K562 (cell line): Measurements from ENCODE around the gene DHRS12. TPM values are rescaled to one million over a fixed set of nuclear protein-coding genes. Genes with fewer than 3 reads are reported as not detected.

Experiments
- ATAC-seq: fragments of 200-7000 bp; cut with Tn5 transposase; 3 replicates; pipeline ENCODE4 v1.9.1; 2020; ENCODE audit warnings: moderate library complexity
- BruUV-seq: library from RNA; stranded (reverse); fragments of 400-500 nt; replicated peaks from 2 replicates; lab custom pipeline; 2021; lab: Mats Ljungman, UMichigan
- CTCF ChIA-PET: fragments of 300-600 bp; formaldehyde crosslinking; extraction: SDS; loops from one replicate; lab custom pipeline; 2021; ENCODE audit warnings: low intra/inter-chr PET ratio; lab: Yijun Ruan, JAX
- POLR2A ChIA-PET: fragments of 300-600, 350-650 bp; sonication (Branson Sonifier 250); formaldehyde crosslinking; extraction: SDS; loops from one replicate; lab custom pipeline; 2021; ENCODE audit warnings: antibody characterized with exemption, inconsistent platforms; lab: Yijun Ruan, JAX
- DNase-seq, 4 experiments: peaks; one replicate each; pipeline versions ENCODE4 v3.0.0 to v3.0.0-alpha.2; 2011 to 2018; ENCODE audit warnings: low spot score in 3 of 4, mixed read lengths in 3 of 4; ENCODE audit errors: extremely low read depth in 1 of 4
- FAIRE-seq: peaks from 2 replicates; lab custom pipeline; 2011; peaks lifted over from hg19 to GRCh38; lab: Jason Lieb, UNC
- H2AFZ ChIP-seq: 2 replicates; pipeline ENCODE4 v1.6.0; 2011; ENCODE audit warnings: low read depth, low read length, control low read depth, inconsistent platforms
- H3K27ac ChIP-seq: fragments of 200-600 bp; 3 replicates; pipeline ENCODE4 v1.8.0; 2011; ENCODE audit warnings: low read depth, mild to moderate bottlenecking, control low read depth, inconsistent platforms, low read length, moderate library complexity, mixed read lengths; ENCODE audit errors: extremely low read depth
- H3K27me3 ChIP-seq, 2 experiments: fragments of 300-600 bp in 1 of 2; 2 replicates in 1 of 2; 3 replicates in 1 of 2; pipeline versions ENCODE4 v1.6.0 to v1.8.0; 2011; ENCODE audit warnings: inconsistent platforms in 2 of 2, low read length in 2 of 2, mild to moderate bottlenecking in 1 of 2, mixed read lengths in 1 of 2, moderate library complexity in 1 of 2; ENCODE audit not compliant: control insufficient read depth in 2 of 2, insufficient read depth in 2 of 2
- H3K36me3 ChIP-seq: fragments of 300-600 bp; 3 replicates; pipeline ENCODE4 v1.8.0; 2011; ENCODE audit warnings: mild to moderate bottlenecking, low read length, inconsistent platforms; ENCODE audit not compliant: control insufficient read depth, insufficient read depth
- H3K4me1 ChIP-seq, 2 experiments: fragments of 200-600 bp in 1 of 2; replicated peaks in 1 of 2; 2 replicates in 1 of 2; 3 replicates in 1 of 2; pipeline versions ENCODE4 v1.5.1 to v1.8.0; 2011; ENCODE audit warnings: inconsistent platforms in 2 of 2, low read length in 2 of 2, mild to moderate bottlenecking in 1 of 2, mixed read lengths in 1 of 2, moderate library complexity in 1 of 2; ENCODE audit not compliant: control insufficient read depth in 2 of 2, insufficient read depth in 2 of 2
- H3K4me2 ChIP-seq: 2 replicates; pipeline ENCODE4 v1.6.1; 2011; ENCODE audit warnings: low read length, control low read depth, inconsistent platforms, mixed read lengths; ENCODE audit not compliant: insufficient read depth
- H3K4me3 ChIP-seq: fragments of 200-600 bp; sonication (generic), shearing (Covaris generic); 2 replicates; pipeline ENCODE4 v1.5.1; 2016; ENCODE audit warnings: control low read depth, inconsistent platforms
- H3K79me2 ChIP-seq: fragments of 200-600 bp; 3 replicates; pipeline ENCODE4 v1.8.0; 2011; ENCODE audit warnings: low read length, inconsistent platforms; ENCODE audit not compliant: control insufficient read depth, insufficient read depth
- H3K9ac ChIP-seq, 2 experiments: 2 replicates each; pipeline versions ENCODE4 v1.6.0 to v1.6.1; 2011; ENCODE audit warnings: low read depth in 2 of 2, low read length in 2 of 2, control low read depth in 1 of 2, inconsistent platforms in 1 of 2, mild to moderate bottlenecking in 1 of 2, mixed read lengths in 1 of 2; ENCODE audit not compliant: insufficient read depth in 1 of 2
- H3K9me1 ChIP-seq: one replicate; pipeline ENCODE4 v1.6.0; 2011; ENCODE audit warnings: inconsistent platforms, mild to moderate bottlenecking, low read length, moderate library complexity; ENCODE audit not compliant: control insufficient read depth, insufficient read depth
- H3K9me3 ChIP-seq: replicated peaks from 2 replicates; pipeline ENCODE4 v1.5.1; 2011; ENCODE audit warnings: low read depth, low read length, inconsistent platforms; ENCODE audit not compliant: control insufficient read depth, insufficient read depth
- H4K20me1 ChIP-seq: replicated peaks from 2 replicates; pipeline ENCODE4 v1.6.1; 2011; ENCODE audit warnings: low read length, inconsistent platforms, mixed read lengths; ENCODE audit not compliant: control insufficient read depth, insufficient read depth
- CBX1 ChIP-seq: sonication (generic); IDR thresholded peaks from 2 replicates; pipeline ENCODE4 v1.6.1; 2016; ENCODE audit warnings: antibody characterized with exemption, low read depth, mild to moderate bottlenecking
- DDX20 ChIP-seq: fragments of 450-650 bp; IDR thresholded peaks from 2 replicates; pipeline ENCODE4 v1.6.1; 2016; ENCODE audit warnings: missing genetic modification characterization, low read depth, mild to moderate bottlenecking, missing compliant biosample characterization, moderate library complexity
- E2F3 ChIP-seq: fragments of 250-450 bp; sonication (Bioruptor Pico); IDR thresholded peaks from 2 replicates; pipeline ENCODE4 v1.4.0; 2020; ENCODE audit warnings: mild to moderate bottlenecking
- ETV5 ChIP-seq: sonication (generic); formaldehyde crosslinking; IDR thresholded peaks from 2 replicates; pipeline ENCODE4 v1.4.0; 2020; ENCODE audit warnings: low read depth, mild to moderate bottlenecking, missing genetic modification reagents
- MAX ChIP-seq: sonication (generic); formaldehyde crosslinking; IDR thresholded peaks from 2 replicates; pipeline ENCODE4 v1.9.0; 2022; ENCODE audit warnings: mild to moderate bottlenecking, missing genetic modification reagents
- NCOA1 ChIP-seq: fragments of 450-650 bp; IDR thresholded peaks from 2 replicates; pipeline ENCODE4 v1.6.1; 2016; ENCODE audit warnings: low read depth
- NCOA4 ChIP-seq: fragments of 450-650 bp; IDR thresholded peaks from 2 replicates; pipeline ENCODE4 v1.6.1; 2018; ENCODE audit warnings: mild to moderate bottlenecking; ENCODE audit not compliant: partially characterized antibody
- PHTF2 ChIP-seq: fragments of 250-450 bp; sonication (Bioruptor Pico); IDR thresholded peaks from 2 replicates; pipeline ENCODE4 v1.5.0; 2021; ENCODE audit warnings: mild to moderate bottlenecking
- PKNOX1 ChIP-seq: fragments of 450-650 bp; IDR thresholded peaks from 2 replicates; pipeline ENCODE4 v1.6.1; 2016
- PURB ChIP-seq: sonication (generic); formaldehyde crosslinking; IDR thresholded peaks from 2 replicates; pipeline ENCODE4 v1.9.0; 2021; ENCODE audit warnings: low read depth, mild to moderate bottlenecking, missing genetic modification reagents
- SMARCE1 ChIP-seq: fragments of 450-650 bp; IDR thresholded peaks from 2 replicates; pipeline ENCODE4 v1.7.1; 2016; ENCODE audit warnings: mild to moderate bottlenecking
- ZBTB43 ChIP-seq: sonication (generic); formaldehyde crosslinking; IDR thresholded peaks from 2 replicates; pipeline ENCODE4 v1.8.0; 2023; ENCODE audit warnings: mild to moderate bottlenecking, missing genetic modification reagents
- ZEB2 ChIP-seq: fragments of 450-650 bp; IDR thresholded peaks from 2 replicates; pipeline ENCODE4 v1.6.1; 2016
- ZNF354B ChIP-seq: fragments of 250-450 bp; sonication (Bioruptor Pico); IDR thresholded peaks from 2 replicates; pipeline ENCODE4 v1.4.0; 2020
- ZNF561 ChIP-seq: fragments of 450-650 bp; formaldehyde crosslinking; conservative IDR thresholded peaks from 2 replicates; pipeline ENCODE4 v1.4.0; 2020; ENCODE audit warnings: mild to moderate bottlenecking, moderate library complexity
- ZNF764 ChIP-seq: fragments of 250-450 bp; sonication (Bioruptor Pico); IDR thresholded peaks from 2 replicates; pipeline ENCODE4 v1.4.0; 2020; ENCODE audit warnings: low read depth, mild to moderate bottlenecking, moderate library complexity
- ZNF785 ChIP-seq: fragments of 250-450 bp; sonication (Bioruptor Pico); IDR thresholded peaks from 2 replicates; pipeline ENCODE4 v1.4.0; 2020; ENCODE audit warnings: mild to moderate bottlenecking
- WGBS: fragments of 100-300 bp; shearing (Covaris generic); methylation state at CpG from one replicate; pipeline ENCODE4 v1.1.6; 2016; ENCODE audit warnings: low coverage, mixed read lengths; ENCODE audit not compliant: insufficient coverage; ENCODE audit errors: missing lambda C conversion rate; 5-methylcytosine and 5-hydroxymethylcytosine counted together
- in situ Hi-C: fragments of 300-500 bp; cut with MboI; formaldehyde crosslinking; loops from 4 replicates; pipeline ENCODE4 v1.15.0; 2018; ENCODE audit warnings: inconsistent platforms, mixed read lengths
- intact Hi-C: fragments of 100-400 bp; cut with micrococcal nuclease; formaldehyde crosslinking; loops from 2 replicates; pipeline ENCODE4 v1.14.2; 2022
- polyA plus RNA-seq, 8 experiments: library from polyadenylated mRNA; depleted of rRNA in 4 of 8; stranded (reverse) in 5 of 8; unstranded in 3 of 8; fragments of >200 nt; fragmentation: Nextera tagmentation in 2 of 8; fragmentation: Illumina TruSeq in 1 of 8; extraction: Ambion mirVana in 2 of 8; extraction: Trizol in 1 of 8; gene quantifications; 2 replicates each; pipeline versions ENCODE4 v1.2.1 to v1.2.3, GENCODE V29; 2011 to 2014; ENCODE audit warnings: inconsistent platforms in 1 of 8, missing spikeins in 1 of 8
- total RNA-seq, 7 experiments: library from RNA; depleted of rRNA in 6 of 7; stranded (reverse); fragments of >200 nt in 6 of 7; fragmentation: Illumina TruSeq in 2 of 7; extraction: Trizol in 2 of 7; gene quantifications; 2 replicates each; pipeline versions ENCODE4 v1.2.1 to v1.2.3, GENCODE V29; 2011 to 2021; ENCODE audit warnings: low replicate concordance in 1 of 7

The DHRS12 gene
- total and polyA plus RNA-seq, 9 of the 15 experiments (the other 6 are each of a cell fraction or from before 2014, with no cell fraction given) = 0.62 to 2.7 (median 0.98) TPM

DNA sequence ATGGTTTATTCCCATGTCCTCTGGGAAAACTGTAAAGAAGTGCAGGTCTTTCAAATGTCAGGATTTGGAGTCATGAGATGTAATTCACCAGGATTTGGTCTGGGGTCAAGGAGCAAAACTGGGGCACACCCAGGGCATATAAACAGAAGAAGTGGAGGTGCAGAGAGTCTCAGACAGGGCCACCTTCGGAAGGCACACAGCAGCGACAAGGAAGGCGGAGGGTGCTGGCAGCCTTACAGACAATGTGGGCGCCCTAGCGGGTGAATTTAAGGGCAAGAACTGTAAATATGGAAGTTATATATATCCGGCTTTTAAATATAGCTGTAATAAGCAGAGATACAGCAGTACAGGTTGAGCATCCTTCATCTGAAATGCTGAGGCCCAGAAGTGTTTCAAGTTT lies 31.2 kb downstream of the DHRS12 start (continued):
- no peak for TF ChIP-seq MAX (CRISPR knock-in tag)
- TF ChIP-seq E2F3 (CRISPR knock-in tag) = no peak
- no peak for TF ChIP-seq ETV5 (CRISPR knock-in tag)
- TF ChIP-seq ZBTB43 (CRISPR knock-in tag) = no peak
- no peak for TF ChIP-seq ZNF785
- no peak for TF ChIP-seq ZEB2
- TF ChIP-seq DDX20 = no peak
- TF ChIP-seq NCOA1 = no peak
- TF ChIP-seq PKNOX1 = no peak
- TF ChIP-seq NCOA4 = no peak
- TF ChIP-seq, all 486 proteins: peak for 0

DNA sequence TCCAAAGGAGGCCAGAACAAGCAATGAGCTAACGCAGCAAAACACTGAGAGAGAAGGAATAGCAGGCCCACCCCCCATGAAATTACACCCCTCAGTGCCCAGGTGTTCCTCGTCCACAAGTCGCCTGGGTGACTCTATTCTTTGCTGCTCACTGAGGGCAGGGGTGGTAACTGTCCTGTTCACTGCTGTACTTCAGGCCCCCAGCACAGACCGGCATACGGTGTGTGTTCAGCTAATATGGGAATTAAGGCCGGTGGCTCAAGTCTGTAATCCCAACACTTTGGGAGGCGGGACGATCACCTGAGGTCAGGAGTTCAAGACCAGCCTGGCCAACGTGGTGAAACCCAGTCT lies 31.9 kb downstream of the DHRS12 start:
- BruUV-seq = no TSS peak
- Histone ChIP-seq H4K20me1 (no peaks in the 10 kb centered on the region), H3K4me3 (no peak overlapping the region), H3K9ac (no peak overlapping the region), H2AFZ (no peak overlapping the region), H3K79me2 (no peaks in the 10 kb centered on the region), H3K9me1 (no peaks in the 10 kb centered on the region), H3K36me3 (no peaks in the 10 kb centered on the region), H3K4me1 (peaks cover 0 to 3% of the 10 kb centered on the region in 2 experiments; a peak in 2 of 5 replicates), H3K4me2 (no peak overlapping the region), H3K9me3 (no peaks in the 10 kb centered on the region), H3K27ac (no peak overlapping the region), H3K27me3 (peaks cover 0 to 4% of the 10 kb centered on the region in 2 experiments; a peak in 1 of 5 replicates)
- ATAC-seq (no peak), FAIRE-seq (no peak), DNase-seq (no peak)
- TF ChIP-seq PURB (CRISPR knock-in tag) (no peak), PHTF2 (no peak), ZNF561 (no peak), SMARCE1 (no peak), ZNF764 (no peak), CBX1 (no peak), ZNF354B (CRISPR knock-in tag) (no peak)
- ChIA-PET CTCF (no interaction called here), POLR2A (interaction anchor here (1.2 kb wide), 1 partner anchor 18 kb away, joined by 3 read pairs; no protein-coding TSS in a partner anchor)
- in situ Hi-C loops (no loop called here), intact Hi-C loops (no loop called here)
- 55% methylated on average over 8 of the region's 9 CpGs for WGBS
